BLaER1 (cell line): ENCODE data around the gene CDX1.

Experiments used
- H3K27ac ChIP-seq: shearing (Covaris generic); formaldehyde crosslinking; 2 replicates; pipeline ENCODE4 v1.8.1; 2022
- H3K27me3 ChIP-seq: shearing (Covaris generic); formaldehyde crosslinking; 2 replicates; pipeline ENCODE4 v1.8.1; 2022
- H3K36me3 ChIP-seq: shearing (Covaris generic); formaldehyde crosslinking; 2 replicates; pipeline ENCODE4 v1.8.1; 2022
- H3K4me1 ChIP-seq: shearing (Covaris generic); formaldehyde crosslinking; 2 replicates; pipeline ENCODE4 v1.8.1; 2022
- H3K4me2 ChIP-seq: shearing (Covaris generic); formaldehyde crosslinking; 2 replicates; pipeline ENCODE4 v1.8.1; 2022
- H3K4me3 ChIP-seq: shearing (Covaris generic); formaldehyde crosslinking; 2 replicates; pipeline ENCODE4 v1.8.1; 2022
- H3K9ac ChIP-seq: shearing (Covaris generic); formaldehyde crosslinking; 2 replicates; pipeline ENCODE4 v1.8.1; 2022
- H3K9me3 ChIP-seq: shearing (Covaris generic); formaldehyde crosslinking; 2 replicates; pipeline ENCODE4 v1.8.1; 2022
- H4K20me1 ChIP-seq: shearing (Covaris generic); formaldehyde crosslinking; 2 replicates; pipeline ENCODE4 v1.8.1; 2022
- Cebpa-rat ChIP-seq: shearing (Covaris generic); IDR thresholded peaks from 2 replicates; pipeline ENCODE4 v1.8.1; 2022

The CDX1 gene

GRCh38 chr5:150130493-150130922, 36.1 kb upstream of the CDX1 start:
- Histone ChIP-seq H3K36me3 (peaks cover 100% of the 10 kb centered on the region), H3K4me2 (no peak overlapping the region), H4K20me1 (no peaks in the 10 kb centered on the region), H3K4me1 (peaks cover 63% of the 10 kb centered on the region), H3K9ac (peak overlapping the region; percentile 35; the same call in 1 of the 2 replicates), H3K27ac (peak overlapping the region; percentile 27; the same call in 1 of the 2 replicates), H3K9me3 (no peaks in the 10 kb centered on the region), H3K27me3 (no peaks in the 10 kb centered on the region), H3K4me3 (no peak overlapping the region)
- no peak for TF ChIP-seq Cebpa-rat

GRCh38 chr5:150131461-150131860, 35.1 kb upstream of the CDX1 start:
- peaks cover 100% of the 10 kb centered on the region for H3K36me3 ChIP-seq
- H3K9ac ChIP-seq, result 0 out of 2 replicates have a peak overlapping the region, but pooled peaks have one; percentile 39
- peaks cover 73% of the 10 kb centered on the region for H3K4me1 ChIP-seq
- TF ChIP-seq Cebpa-rat, result no peak
- no peaks in the 10 kb centered on the region for H3K27me3 ChIP-seq
- H3K27ac ChIP-seq, result peak overlapping the region; percentile 27; the same call in 1 of the 2 replicates
- H3K4me2 ChIP-seq, result no peak overlapping the region; the same call in 1 of the 2 replicates
- no peaks in the 10 kb centered on the region for H3K9me3 ChIP-seq
- H3K4me3 ChIP-seq, result no peak overlapping the region
- no peaks in the 10 kb centered on the region for H4K20me1 ChIP-seq

- no peak overlapping the region for H3K4me3 ChIP-seq
- no peaks in the 10 kb centered on the region for H4K20me1 ChIP-seq
- H3K9me3 ChIP-seq, result no peaks in the 10 kb centered on the region
- H3K36me3 ChIP-seq, result peaks cover 100% of the 10 kb centered on the region
- peak overlapping the region; percentile 25; the same call in 1 of the 2 replicates for H3K4me2 ChIP-seq
- H3K27ac ChIP-seq, result 0 out of 2 replicates have a peak overlapping the region, but pooled peaks have one; percentile 19
- TF ChIP-seq Cebpa-rat, result no peak
- no peaks in the 10 kb centered on the region for H3K27me3 ChIP-seq
- H3K4me1 ChIP-seq, result peaks cover 79% of the 10 kb centered on the region
- H3K9ac ChIP-seq, result peak overlapping the region; percentile 39; the same call in 1 of the 2 replicates
These were observed 34.4 kb upstream of the CDX1 start for GRCh38 chr5:150131978-150132694.

- TF ChIP-seq Cebpa-rat, result no peak
- Histone ChIP-seq H3K4me3 (no peak overlapping the region), H3K9me3 (no peaks in the 10 kb centered on the region), H3K27ac (0 out of 2 replicates have a peak overlapping the region, but pooled peaks have one; percentile 19), H3K4me1 (peaks cover 85% of the 10 kb centered on the region), H3K27me3 (no peaks in the 10 kb centered on the region), H3K9ac (peak overlapping the region; percentile 39; the same call in 1 of the 2 replicates), H4K20me1 (no peaks in the 10 kb centered on the region), H3K36me3 (peaks cover 99% of the 10 kb centered on the region), H3K4me2 (peak overlapping the region; percentile 25; the same call in 1 of the 2 replicates)
These were observed 33.8 kb upstream of the CDX1 start for GRCh38 chr5:150132740-150133139.

- H3K4me2 ChIP-seq, result peak overlapping the region; percentile 25; the same call in 1 of the 2 replicates
- peak overlapping the region; percentile 33; the same call in 1 of the 2 replicates for H3K27ac ChIP-seq
- H3K36me3 ChIP-seq, result peaks cover 90% of the 10 kb centered on the region
- H3K27me3 ChIP-seq, result no peaks in the 10 kb centered on the region
- H3K4me3 ChIP-seq, result no peak overlapping the region
- TF ChIP-seq Cebpa-rat, result no peak
- H4K20me1 ChIP-seq, result no peaks in the 10 kb centered on the region
- H3K9me3 ChIP-seq, result no peaks in the 10 kb centered on the region
- H3K9ac ChIP-seq, result no peak overlapping the region
- peaks cover 88% of the 10 kb centered on the region for H3K4me1 ChIP-seq
These were observed 32.9 kb upstream of the CDX1 start for GRCh38 chr5:150133581-150134197.

- peaks cover 85% of the 10 kb centered on the region for H3K36me3 ChIP-seq
- H3K4me2 ChIP-seq, result peak overlapping the region; percentile 2
These were observed 32.4 kb upstream of the CDX1 start for GRCh38 chr5:150134198-150134588.

GRCh38 chr5:150135557-150136304, 30.8 kb upstream of the CDX1 start:
- Histone ChIP-seq H3K27me3 (no peaks in the 10 kb centered on the region), H3K4me3 (no peak overlapping the region), H3K4me1 (peaks cover 100% of the 10 kb centered on the region), H3K27ac (peak overlapping the region; percentile 93), H3K4me2 (peak overlapping the region; percentile 18; the same call in 1 of the 2 replicates), H3K9ac (peak overlapping the region; percentile 7; the same call in 1 of the 2 replicates), H4K20me1 (no peaks in the 10 kb centered on the region), H3K36me3 (peaks cover 69% of the 10 kb centered on the region), H3K9me3 (no peaks in the 10 kb centered on the region)
- TF ChIP-seq Cebpa-rat, result no peak

More at GRCh38 chr5:150134198-150134588, 32.4 kb upstream of the CDX1 start:
- Histone ChIP-seq H4K20me1 (no peaks in the 10 kb centered on the region), H3K9me3 (no peaks in the 10 kb centered on the region), H3K9ac (no peak overlapping the region), H3K4me3 (no peak overlapping the region), H3K27ac (peak overlapping the region; percentile 93; the same call in 1 of the 2 replicates), H3K4me1 (peaks cover 92% of the 10 kb centered on the region), H3K27me3 (no peaks in the 10 kb centered on the region)
- no peak for TF ChIP-seq Cebpa-rat

- H3K27ac ChIP-seq, result peak overlapping the region; percentile 93
- peaks cover 100% of the 10 kb centered on the region for H3K4me1 ChIP-seq
- H4K20me1 ChIP-seq, result no peaks in the 10 kb centered on the region
- H3K9ac ChIP-seq, result peak overlapping the region; percentile 82; the same call in 1 of the 2 replicates
- H3K9me3 ChIP-seq, result no peaks in the 10 kb centered on the region
- H3K36me3 ChIP-seq, result peaks cover 61% of the 10 kb centered on the region
- no peaks in the 10 kb centered on the region for H3K27me3 ChIP-seq
- H3K4me3 ChIP-seq, result no peak overlapping the region
- TF ChIP-seq Cebpa-rat, result no peak
- peak overlapping the region; percentile 100 for H3K4me2 ChIP-seq
These were observed 30.0 kb upstream of the CDX1 start for GRCh38 chr5:150136305-150137167.
